ENCODE measurements around the gene RAD23A. TPM values are rescaled to one million over a fixed set of nuclear protein-coding genes. Genes with fewer than 3 reads are reported as not detected.
A peak's percentile ranks its signal among the peaks of the same experiment; 100 is the strongest.

The RAD23A gene
- total RNA-seq, 2 donors from 2014 or later, result 53.7 to 94.6 TPM

- Histone ChIP-seq H3K4me3 (no peak overlapping the region), H3K36me3 (replicated peaks in 1 of 2; ENCODE audit: insufficient read depth in 1 of 2, low read depth in 2 of 2) (peaks cover 0 to 3% of the 10 kb centered on the region in 2 donors), H3K4me1 (peaks cover 41% of the 10 kb centered on the region), H3K27me3 (no peaks in the 10 kb centered on the region), H3K9me3 (no peaks in the 10 kb centered on the region), H3K27ac (peak overlapping the region in 1 of 4 donors; percentile 25)
- ATAC-seq (no peak), DNase-seq (no peak)
- TF ChIP-seq POLR2A (IDR thresholded peaks at IDR 0.05), result no peak
- no peak for TF ChIP-seq CTCF (IDR thresholded peaks at IDR 0.05)
- 77 to 87% methylated on average over 32 of the region's 32 CpGs for WGBS, 2 donors
- intact Hi-C loops (cut with DNase I), result no loop called here
These were observed 52.6 kb downstream of the RAD23A start for GRCh38 chr19:12997967-12998940.

DNA sequence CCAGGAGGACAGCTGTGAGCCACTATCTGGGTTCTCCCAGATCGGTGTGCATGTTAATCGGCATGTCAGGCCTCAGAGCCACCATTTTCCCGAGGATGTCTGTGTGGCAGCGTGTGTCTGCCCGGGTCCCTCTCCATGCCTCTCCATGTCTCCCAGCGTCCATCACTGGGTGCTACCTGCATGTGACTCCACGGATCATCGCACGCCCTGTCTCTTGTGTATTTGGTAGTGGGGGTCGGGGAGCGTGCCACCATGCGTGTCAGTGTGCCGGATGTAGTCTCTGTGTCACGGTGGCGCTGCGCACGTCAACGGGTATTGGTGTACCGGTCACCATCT, 55.5 kb downstream of the RAD23A start:
- Histone ChIP-seq H3K36me3 (replicated peaks in 1 of 2; ENCODE audit: insufficient read depth in 1 of 2, low read depth in 2 of 2) (peaks cover 0 to 3% of the 10 kb centered on the region in 2 donors), H3K4me3 (no peak overlapping the region), H3K27me3 (no peaks in the 10 kb centered on the region), H3K4me1 (peaks cover 44% of the 10 kb centered on the region), H3K27ac (peak overlapping the region; percentile 69 to 80 (median 79)), H3K9me3 (no peaks in the 10 kb centered on the region)
- 90% methylated on average over 14 to 19 of the region's 19 CpGs for WGBS, 2 donors
- intact Hi-C loops (cut with DNase I), result no loop called here
- TF ChIP-seq POLR2A (IDR thresholded peaks at IDR 0.05), result no peak
- no peak for TF ChIP-seq CTCF (IDR thresholded peaks at IDR 0.05)
- DNase-seq (no peak), ATAC-seq (no peak)

- Histone ChIP-seq H3K27ac (peak overlapping the region; percentile 69 to 80 (median 79)), H3K4me3 (no peak overlapping the region), H3K4me1 (peaks cover 46% of the 10 kb centered on the region), H3K9me3 (no peaks in the 10 kb centered on the region), H3K27me3 (no peaks in the 10 kb centered on the region), H3K36me3 (replicated peaks in 1 of 2; ENCODE audit: insufficient read depth in 1 of 2, low read depth in 2 of 2) (peaks cover 0 to 3% of the 10 kb centered on the region in 2 donors)
- TF ChIP-seq CTCF (IDR thresholded peaks at IDR 0.05) (no peak), POLR2A (IDR thresholded peaks at IDR 0.05) (no peak)
- intact Hi-C loops (cut with DNase I), result no loop called here
- ATAC-seq (peak; percentile 25), DNase-seq (no peak)
- WGBS, 2 donors, result 70 to 87% methylated on average over 17 to 37 of the region's 41 CpGs
These were observed 56.0 kb downstream of the RAD23A start for GRCh38 chr19:13001502-13002165.

GRCh38 chr19:13002166-13002898, 56.7 kb downstream of the RAD23A start:
- no peak for TF ChIP-seq CTCF (IDR thresholded peaks at IDR 0.05)
- TF ChIP-seq POLR2A (IDR thresholded peaks at IDR 0.05), result no peak
- intact Hi-C loops (cut with DNase I), result no loop called here
- 60 to 71% methylated on average over 20 to 25 of the region's 29 CpGs for WGBS, 2 donors
- ATAC-seq (peak; percentile 39), DNase-seq (peak in 2 of 4 donors; percentile 43 to 48)
- Histone ChIP-seq H3K27me3 (no peaks in the 10 kb centered on the region), H3K36me3 (replicated peaks in 1 of 2; ENCODE audit: insufficient read depth in 1 of 2, low read depth in 2 of 2) (peaks cover 0 to 3% of the 10 kb centered on the region in 2 donors), H3K4me1 (peaks cover 46% of the 10 kb centered on the region), H3K27ac (peak overlapping the region; percentile 69 to 80 (median 79)), H3K9me3 (no peaks in the 10 kb centered on the region), H3K4me3 (no peak overlapping the region)

All from body of pancreas (tissue), 4 donors.